ENCODE data around the gene TTK. TPM values are rescaled to one million over a fixed set of nuclear protein-coding genes. Genes with fewer than 3 reads are reported as not detected.

The TTK gene
- total and polyA plus RNA-seq, 2 donors from 2014 or later = 0.13 to 0.79 TPM

DNA sequence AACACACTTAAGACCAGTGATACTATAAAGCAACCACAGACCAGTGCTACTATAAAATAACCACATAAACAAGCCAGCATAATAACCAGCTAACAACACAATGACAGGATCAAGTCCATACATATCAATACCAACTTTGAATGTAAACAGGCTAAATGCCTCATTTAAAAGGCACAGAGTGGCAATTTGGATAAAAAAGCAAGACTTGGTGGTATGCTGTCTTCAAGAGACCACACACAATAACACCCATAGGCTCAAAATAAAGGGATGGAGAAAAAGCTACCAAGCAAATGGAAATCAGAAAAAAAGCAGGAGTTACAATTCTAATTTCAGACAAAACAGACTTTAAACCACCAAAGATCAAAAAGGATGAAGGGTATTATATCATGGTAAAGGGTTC lies 37.3 kb upstream of the TTK start:
- FAIRE-seq = no peak
- no peak for DNase-seq
- TF ChIP-seq, protein P1, sequence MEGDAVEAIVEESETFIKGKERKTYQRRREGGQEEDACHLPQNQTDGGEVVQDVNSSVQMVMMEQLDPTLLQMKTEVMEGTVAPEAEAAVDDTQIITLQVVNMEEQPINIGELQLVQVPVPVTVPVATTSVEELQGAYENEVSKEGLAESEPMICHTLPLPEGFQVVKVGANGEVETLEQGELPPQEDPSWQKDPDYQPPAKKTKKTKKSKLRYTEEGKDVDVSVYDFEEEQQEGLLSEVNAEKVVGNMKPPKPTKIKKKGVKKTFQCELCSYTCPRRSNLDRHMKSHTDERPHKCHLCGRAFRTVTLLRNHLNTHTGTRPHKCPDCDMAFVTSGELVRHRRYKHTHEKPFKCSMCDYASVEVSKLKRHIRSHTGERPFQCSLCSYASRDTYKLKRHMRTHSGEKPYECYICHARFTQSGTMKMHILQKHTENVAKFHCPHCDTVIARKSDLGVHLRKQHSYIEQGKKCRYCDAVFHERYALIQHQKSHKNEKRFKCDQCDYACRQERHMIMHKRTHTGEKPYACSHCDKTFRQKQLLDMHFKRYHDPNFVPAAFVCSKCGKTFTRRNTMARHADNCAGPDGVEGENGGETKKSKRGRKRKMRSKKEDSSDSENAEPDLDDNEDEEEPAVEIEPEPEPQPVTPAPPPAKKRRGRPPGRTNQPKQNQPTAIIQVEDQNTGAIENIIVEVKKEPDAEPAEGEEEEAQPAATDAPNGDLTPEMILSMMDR (IDR thresholded peaks at IDR 0.05; ENCODE audit: borderline replicate concordance, extremely low read depth, insufficient read depth) = no peak
- Histone ChIP-seq H3K36me3 (ENCODE audit: control insufficient read depth in 2 of 3, insufficient read depth in 3 of 3, low read length in 3 of 3) (no peaks in the 10 kb centered on the region), H3K27ac (ENCODE audit: low read depth in 2 of 2, low read length in 2 of 2) (no peak overlapping the region), H3K4me1 (ENCODE audit: control insufficient read depth in 2 of 3, insufficient read depth in 2 of 3, low read depth in 1 of 3, low read length in 3 of 3) (no peaks in the 10 kb centered on the region), H3K4me3 (ENCODE audit: low read length in 3 of 3) (no peak overlapping the region), H3K27me3 (ENCODE audit: control insufficient read depth, insufficient read depth, low read length) (no peaks in the 10 kb centered on the region), H3K9me3 (ENCODE audit: control insufficient read depth in 2 of 3, insufficient read depth in 1 of 3, low read length in 3 of 3) (peaks cover 0 to 2% (median 0%) of the 10 kb centered on the region in 3 donors), H3K9ac (ENCODE audit: low read length in 3 of 3) (no peak overlapping the region)
- intact Hi-C loops (cut with DNase I) = no loop called here

DNA sequence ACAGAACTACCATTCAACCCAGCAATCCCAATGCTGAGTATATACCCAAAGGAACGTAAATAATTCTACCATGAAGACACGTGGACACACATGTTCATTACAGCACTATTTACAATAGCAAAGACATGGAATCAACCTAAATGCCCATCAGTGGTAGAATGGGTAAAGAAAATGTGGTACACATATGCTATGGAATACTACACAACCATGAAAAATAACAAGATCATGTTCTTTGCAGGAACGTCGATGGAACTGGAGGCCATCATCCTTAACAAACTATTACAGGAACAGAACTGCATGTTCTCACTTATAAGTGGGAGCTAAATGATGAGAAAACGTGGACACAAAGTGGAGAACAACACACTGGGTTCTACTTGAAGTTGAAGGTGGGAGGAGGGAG lies 34.7 kb upstream of the TTK start:
- Histone ChIP-seq H3K27me3 (ENCODE audit: control insufficient read depth, insufficient read depth, low read length) (no peaks in the 10 kb centered on the region), H3K27ac (ENCODE audit: low read depth in 2 of 2, low read length in 2 of 2) (no peak overlapping the region), H3K36me3 (ENCODE audit: control insufficient read depth in 2 of 3, insufficient read depth in 3 of 3, low read length in 3 of 3) (no peaks in the 10 kb centered on the region), H3K9me3 (ENCODE audit: control insufficient read depth in 2 of 3, insufficient read depth in 1 of 3, low read length in 3 of 3) (peaks cover 0 to 2% (median 0%) of the 10 kb centered on the region in 3 donors), H3K9ac (ENCODE audit: low read length in 3 of 3) (no peak overlapping the region), H3K4me1 (ENCODE audit: control insufficient read depth in 2 of 3, insufficient read depth in 2 of 3, low read depth in 1 of 3, low read length in 3 of 3) (no peaks in the 10 kb centered on the region), H3K4me3 (ENCODE audit: low read length in 3 of 3) (no peak overlapping the region)
- FAIRE-seq = no peak
- intact Hi-C loops (cut with DNase I) = no loop called here
- TF ChIP-seq, protein P1 (IDR thresholded peaks at IDR 0.05; ENCODE audit: borderline replicate concordance, extremely low read depth, insufficient read depth) = no peak
- no peak for DNase-seq

DNA sequence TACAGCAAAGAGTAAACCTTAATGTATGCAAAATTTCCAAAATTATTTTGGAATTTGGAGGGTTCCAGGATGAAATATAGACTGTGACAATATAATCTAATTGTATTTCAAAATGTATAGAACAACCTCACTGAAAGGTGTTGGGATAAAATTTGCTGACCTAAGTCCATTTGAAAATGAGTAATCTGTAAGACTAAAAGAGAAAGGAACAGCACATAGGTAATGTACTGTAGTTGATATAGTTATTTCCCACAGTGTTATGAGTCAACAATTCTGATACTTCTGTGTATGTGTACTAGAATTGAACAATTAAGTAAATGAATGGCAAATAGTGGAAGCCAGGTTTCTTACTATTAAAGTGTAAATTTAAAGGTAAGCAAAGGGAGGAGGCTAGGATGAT lies 33.3 kb upstream of the TTK start:
- H3K27me3 ChIP-seq (ENCODE audit: control insufficient read depth, insufficient read depth, low read length) = no peaks in the 10 kb centered on the region
- no peak overlapping the region for H3K27ac ChIP-seq (ENCODE audit: low read depth in 2 of 2, low read length in 2 of 2)
- TF ChIP-seq, protein P1 (IDR thresholded peaks at IDR 0.05; ENCODE audit: borderline replicate concordance, extremely low read depth, insufficient read depth) = no peak
- no peak overlapping the region for H3K4me3 ChIP-seq (ENCODE audit: low read length in 3 of 3)
- no peaks in the 10 kb centered on the region for H3K4me1 ChIP-seq (ENCODE audit: control insufficient read depth in 2 of 3, insufficient read depth in 2 of 3, low read depth in 1 of 3, low read length in 3 of 3)
- DNase-seq (no peak), FAIRE-seq (no peak)
- no peak overlapping the region for H3K9ac ChIP-seq (ENCODE audit: low read length in 3 of 3)
- H3K9me3 ChIP-seq (ENCODE audit: control insufficient read depth in 2 of 3, insufficient read depth in 1 of 3, low read length in 3 of 3) = peaks cover 0 to 2% (median 0%) of the 10 kb centered on the region in 3 donors
- no peaks in the 10 kb centered on the region for H3K36me3 ChIP-seq (ENCODE audit: control insufficient read depth in 2 of 3, insufficient read depth in 3 of 3, low read length in 3 of 3)
- intact Hi-C loops (cut with DNase I) = no loop called here

DNA sequence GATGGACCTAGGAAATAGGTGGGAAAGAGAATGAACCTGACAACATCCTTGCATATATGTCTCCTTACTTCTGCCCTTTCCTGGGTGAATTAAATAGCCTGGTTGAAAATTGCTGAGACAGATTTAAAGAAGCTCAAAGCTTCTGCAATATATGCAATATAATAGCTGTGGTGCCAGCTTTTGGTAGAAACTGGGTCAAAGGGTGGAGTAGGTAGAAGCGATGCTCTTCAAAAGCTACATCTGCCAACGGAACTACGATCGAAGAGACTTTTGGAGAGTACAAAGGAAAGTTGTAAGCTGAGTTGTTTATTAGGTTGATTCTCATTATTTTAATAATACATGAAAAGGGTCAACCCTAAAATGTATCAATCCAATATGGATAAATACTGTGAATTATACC lies 22.8 kb upstream of the TTK start:
- H3K27me3 ChIP-seq (ENCODE audit: control insufficient read depth, insufficient read depth, low read length) = no peaks in the 10 kb centered on the region
- H3K4me1 ChIP-seq (ENCODE audit: control insufficient read depth in 2 of 3, insufficient read depth in 2 of 3, low read depth in 1 of 3, low read length in 3 of 3) = peaks cover 0 to 2% (median 2%) of the 10 kb centered on the region in 3 donors
- TF ChIP-seq, protein P1 (IDR thresholded peaks at IDR 0.05; ENCODE audit: borderline replicate concordance, extremely low read depth, insufficient read depth) = no peak
- no peaks in the 10 kb centered on the region for H3K36me3 ChIP-seq (ENCODE audit: control insufficient read depth in 2 of 3, insufficient read depth in 3 of 3, low read length in 3 of 3)
- intact Hi-C loops (cut with DNase I) = no loop called here
- H3K27ac ChIP-seq (ENCODE audit: low read depth in 2 of 2, low read length in 2 of 2) = no peak overlapping the region
- no peak overlapping the region for H3K4me3 ChIP-seq (ENCODE audit: low read length in 3 of 3)
- no peak overlapping the region for H3K9ac ChIP-seq (ENCODE audit: low read length in 3 of 3)
- FAIRE-seq (no peak), DNase-seq (no peak)
- no peaks in the 10 kb centered on the region for H3K9me3 ChIP-seq (ENCODE audit: control insufficient read depth in 2 of 3, insufficient read depth in 1 of 3, low read length in 3 of 3)
